GM20000 (cell line): Measurements from ENCODE around the gene NUMBL.

Source experiments
- DNase-seq: peaks from one replicate; pipeline ENCODE4 v3.0.0; 2012; ENCODE audit warnings: low spot score
- CTCF ChIP-seq: IDR thresholded peaks from 2 replicates; pipeline ENCODE4 v1.5.1; 2012; ENCODE audit warnings: mild to moderate bottlenecking, control low read depth; ENCODE audit errors: extremely low read depth, missing control alignments

NUMBL gene

GRCh38 chr19:40702337-40703012 is 12.0 kb upstream of the NUMBL start:
- no peak for DNase-seq
- no peak for TF ChIP-seq CTCF

GRCh38 chr19:40701758-40702157 is 11.3 kb upstream of the NUMBL start:
- DNase-seq = no peak
- no peak for TF ChIP-seq CTCF

- no peak for TF ChIP-seq CTCF
- no peak for DNase-seq
These were observed 9.6 kb upstream of the NUMBL start for GRCh38 chr19:40700083-40700482.

- no peak for TF ChIP-seq CTCF
- no peak for DNase-seq
These were observed 6.6 kb upstream of the NUMBL start for GRCh38 chr19:40697007-40697406.

- no peak for DNase-seq
These were observed 5.4 kb upstream of the NUMBL start for GRCh38 chr19:40695881-40696280.

GRCh38 chr19:40693896-40694295 is 3.4 kb upstream of the NUMBL start:
- DNase-seq = no peak
- no peak for TF ChIP-seq CTCF

More at GRCh38 chr19:40695881-40696280, 5.4 kb upstream of the NUMBL start:
- TF ChIP-seq CTCF = no peak

- no peak for TF ChIP-seq CTCF
- DNase-seq = no peak
These were observed 2.8 kb upstream of the NUMBL start for GRCh38 chr19:40693150-40693788.
